Caco-2 (cell line): Measurements from ENCODE around the gene SH3BP5L. TPM values are rescaled to one million over a fixed set of nuclear protein-coding genes. Genes with fewer than 3 reads are reported as not detected.
"Not testable (repeated sequence)": the region's sequence is repeated elsewhere in the genome, so short reads cannot be mapped to it uniquely, and the experiment has no call there.

Experiments
- BruUV-seq: library from RNA; stranded (reverse); fragments of 400-500 nt; replicated peaks from 2 replicates; lab custom pipeline; 2021; lab: Mats Ljungman, UMichigan
- CTCF ChIA-PET: fragments of 300-600 bp; sonication (Branson Sonifier 250); formaldehyde crosslinking; loops from one replicate; lab custom pipeline; 2022; ENCODE audit warnings: antibody characterized with exemption; lab: Charles Lee
- POLR2A ChIA-PET: fragments of 300-600 bp; sonication (Branson Sonifier 250); formaldehyde crosslinking; loops from one replicate; lab custom pipeline; 2022; ENCODE audit warnings: antibody characterized with exemption; lab: Charles Lee
- DNase-seq, 2 experiments: peaks; one replicate each; pipeline versions ENCODE4 v3.0.0 to v3.0.0-alpha.2; 2020 to 2022
- H3K27me3 ChIP-seq: replicated peaks from 2 replicates; pipeline ENCODE4 v1.6.0; 2011; ENCODE audit warnings: low read length; ENCODE audit not compliant: control insufficient read depth, insufficient read depth
- H3K36me3 ChIP-seq: 2 replicates; pipeline ENCODE4 v1.5.1; 2011; ENCODE audit warnings: low read length; ENCODE audit not compliant: control insufficient read depth, insufficient read depth
- H3K4me1 ChIP-seq: fragments of 250-450 bp; sonication (Bioruptor Pico); 2 replicates; pipeline ENCODE4 v1.5.1; 2020; ENCODE audit warnings: mild to moderate bottlenecking
- H3K4me3 ChIP-seq: 2 replicates; pipeline ENCODE4 v1.5.1; 2011; ENCODE audit warnings: low read depth, mild to moderate bottlenecking, control low read depth, low read length
- H3K9me3 ChIP-seq: fragments of 250-450 bp; sonication (Bioruptor Pico); 2 replicates; pipeline ENCODE4 v1.5.1; 2020; ENCODE audit warnings: mild to moderate bottlenecking, moderate library complexity
- H3K27ac Mint-ChIP-seq: one replicate; pipeline ENCODE4 v1.8.0; 2022; ENCODE audit warnings: mixed read lengths; ENCODE audit not compliant: unreplicated experiment
- H3K27me3 Mint-ChIP-seq: one replicate; pipeline ENCODE4 v1.8.0; 2022; ENCODE audit warnings: mixed read lengths; ENCODE audit not compliant: insufficient read depth, unreplicated experiment
- H3K36me3 Mint-ChIP-seq: one replicate; pipeline ENCODE4 v1.8.0; 2022; ENCODE audit warnings: mild to moderate bottlenecking, mixed read lengths; ENCODE audit not compliant: insufficient read depth, unreplicated experiment
- H3K4me1 Mint-ChIP-seq: one replicate; pipeline ENCODE4 v1.8.0; 2022; ENCODE audit warnings: low read depth, mixed read lengths; ENCODE audit not compliant: unreplicated experiment
- H3K4me3 Mint-ChIP-seq: one replicate; pipeline ENCODE4 v1.8.0; 2022; ENCODE audit warnings: mild to moderate bottlenecking, moderate library complexity, mixed read lengths; ENCODE audit not compliant: unreplicated experiment
- H3K9me3 Mint-ChIP-seq: one replicate; pipeline ENCODE4 v1.8.0; 2022; ENCODE audit warnings: mixed read lengths; ENCODE audit not compliant: unreplicated experiment
- intact Hi-C: fragments of 100-400 bp; cut with micrococcal nuclease; formaldehyde crosslinking; loops from one replicate; pipeline ENCODE4 v1.10.0; 2022; ENCODE audit not compliant: unreplicated experiment
- total RNA-seq: library from RNA; stranded (reverse); gene quantifications from 2 replicates; pipeline ENCODE4 v1.2.3, GENCODE V29; 2022
- TF ChIP-seq, protein P1 (sequence below), 2 experiments: fragments of 200-600 bp in 1 of 2; IDR thresholded peaks; 1 replicate in 1 of 2; 2 replicates in 1 of 2; pipeline versions ENCODE4 v1.5.1 to v1.8.0; 2011 to 2022; ENCODE audit warnings: antibody characterized with exemption in 1 of 2, control low read depth in 1 of 2, inconsistent platforms in 1 of 2, low read depth in 1 of 2, low read length in 1 of 2, mild to moderate bottlenecking in 1 of 2, moderate library complexity in 1 of 2; ENCODE audit not compliant: insufficient read depth in 1 of 2, severe bottlenecking in 1 of 2, unreplicated experiment in 1 of 2

Gene SH3BP5L
- total RNA-seq, 1 experiment from 2014 or later: 21.3 TPM

DNA sequence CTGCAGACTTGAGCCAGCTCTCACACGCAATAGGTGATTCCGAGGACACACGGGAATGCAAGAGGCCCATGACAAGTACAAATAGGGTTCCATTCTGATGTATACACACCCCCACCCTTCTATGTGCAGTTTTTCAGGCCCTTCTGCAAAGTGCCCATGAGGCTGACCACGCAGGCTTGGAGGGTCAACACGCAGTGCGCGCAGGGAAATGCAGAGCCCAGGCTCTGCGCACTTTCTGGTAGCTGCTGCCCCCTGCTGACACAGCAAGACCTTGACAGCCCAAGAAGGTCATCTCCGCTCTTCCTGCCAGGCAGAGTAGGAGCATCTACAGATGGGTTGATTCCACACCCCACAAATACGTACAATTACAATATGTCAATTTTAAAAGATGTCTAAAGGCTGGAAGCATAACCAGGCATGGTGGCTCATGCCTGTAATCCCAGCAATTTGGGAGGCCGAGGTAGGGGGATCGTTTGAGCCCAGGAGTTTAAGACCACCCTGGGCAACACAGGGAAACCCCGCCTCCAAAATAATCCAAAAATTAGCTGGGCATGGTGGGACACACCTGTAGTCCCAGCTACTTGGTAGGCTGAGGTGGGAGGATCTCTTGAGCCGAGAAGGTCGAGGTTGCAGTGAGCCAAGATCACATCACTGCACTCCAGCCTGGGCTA is 18.5 kb downstream of the SH3BP5L start:
- Histone ChIP-seq H3K4me1 (no peaks in the 10 kb centered on the region), H3K27me3 (no peaks in the 10 kb centered on the region), H3K9me3 (no peaks in the 10 kb centered on the region), H3K36me3 (no peaks in the 10 kb centered on the region), H3K4me3 (no peak overlapping the region)
- ChIA-PET CTCF (no interaction called here), POLR2A (no interaction called here)
- intact Hi-C loops: loop anchor here (1.0 kb wide), 3 partner anchors 111 to 564 kb away; no protein-coding TSS in a partner anchor
- Mint-ChIP-seq H3K36me3 (peaks cover 19% of the 10 kb centered on the region), H3K4me1 (peaks cover 7% of the 10 kb centered on the region), H3K27me3 (no peaks in the 10 kb centered on the region), H3K27ac (no peak overlapping the region), H3K9me3 (peaks cover 13% of the 10 kb centered on the region), H3K4me3 (no peak overlapping the region)
- BruUV-seq: no TSS peak
- peak; percentile 64 to 65 for DNase-seq
- TF ChIP-seq, protein P1, sequence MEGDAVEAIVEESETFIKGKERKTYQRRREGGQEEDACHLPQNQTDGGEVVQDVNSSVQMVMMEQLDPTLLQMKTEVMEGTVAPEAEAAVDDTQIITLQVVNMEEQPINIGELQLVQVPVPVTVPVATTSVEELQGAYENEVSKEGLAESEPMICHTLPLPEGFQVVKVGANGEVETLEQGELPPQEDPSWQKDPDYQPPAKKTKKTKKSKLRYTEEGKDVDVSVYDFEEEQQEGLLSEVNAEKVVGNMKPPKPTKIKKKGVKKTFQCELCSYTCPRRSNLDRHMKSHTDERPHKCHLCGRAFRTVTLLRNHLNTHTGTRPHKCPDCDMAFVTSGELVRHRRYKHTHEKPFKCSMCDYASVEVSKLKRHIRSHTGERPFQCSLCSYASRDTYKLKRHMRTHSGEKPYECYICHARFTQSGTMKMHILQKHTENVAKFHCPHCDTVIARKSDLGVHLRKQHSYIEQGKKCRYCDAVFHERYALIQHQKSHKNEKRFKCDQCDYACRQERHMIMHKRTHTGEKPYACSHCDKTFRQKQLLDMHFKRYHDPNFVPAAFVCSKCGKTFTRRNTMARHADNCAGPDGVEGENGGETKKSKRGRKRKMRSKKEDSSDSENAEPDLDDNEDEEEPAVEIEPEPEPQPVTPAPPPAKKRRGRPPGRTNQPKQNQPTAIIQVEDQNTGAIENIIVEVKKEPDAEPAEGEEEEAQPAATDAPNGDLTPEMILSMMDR (IDR thresholded peaks at IDR 0.05; ENCODE audit: insufficient read depth in 1 of 2, low read depth in 1 of 2, low read length in 1 of 2, severe bottlenecking in 1 of 2, unreplicated experiment in 1 of 2): peak; percentile 72 to 82

DNA sequence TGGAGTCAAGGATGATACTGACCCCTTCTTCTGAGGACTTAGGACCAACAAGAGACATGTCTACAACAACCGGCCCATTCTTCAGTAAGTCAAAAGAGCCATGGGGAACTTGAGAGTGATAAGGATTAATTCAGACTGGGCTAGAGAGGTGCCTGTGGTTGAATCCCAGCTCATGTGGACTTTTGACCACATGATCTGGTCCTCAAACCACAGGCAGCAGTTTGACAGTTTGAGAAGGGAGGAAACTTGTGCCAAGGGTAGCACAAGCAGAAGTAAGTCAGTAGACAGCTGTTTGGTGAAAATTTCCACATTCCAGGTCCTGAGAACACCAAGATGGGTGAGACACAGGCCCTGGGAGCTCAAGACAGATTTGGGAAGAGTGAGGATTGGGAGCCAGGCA is 19.8 kb downstream of the SH3BP5L start:
- ChIA-PET CTCF (interaction anchor here (0.7 kb wide), 1 partner anchor 97 kb away, joined by 7 read pairs; no protein-coding TSS in a partner anchor), POLR2A (interaction anchor here (1.2 kb wide), 1 partner anchor 20 kb away, joined by 3 read pairs; no protein-coding TSS in a partner anchor)
- no peak for DNase-seq
- H3K27me3 Mint-ChIP-seq: peaks cover 3% of the 10 kb centered on the region
- H3K27me3 ChIP-seq: no peaks in the 10 kb centered on the region
- H3K36me3 ChIP-seq: no peaks in the 10 kb centered on the region
- peaks cover 7% of the 10 kb centered on the region for H3K4me1 Mint-ChIP-seq
- H3K4me3 Mint-ChIP-seq: no peak overlapping the region
- no peak overlapping the region for H3K4me3 ChIP-seq
- peaks cover 13% of the 10 kb centered on the region for H3K9me3 Mint-ChIP-seq
- H3K4me1 ChIP-seq: no peaks in the 10 kb centered on the region
- intact Hi-C loops: loop anchor here (1.0 kb wide), 1 partner anchor 15 kb away; no protein-coding TSS in a partner anchor
- TF ChIP-seq, protein P1 (IDR thresholded peaks at IDR 0.05; ENCODE audit: insufficient read depth in 1 of 2, low read depth in 1 of 2, low read length in 1 of 2, severe bottlenecking in 1 of 2, unreplicated experiment in 1 of 2): no peak
- no TSS peak for BruUV-seq
- peaks cover 12% of the 10 kb centered on the region for H3K36me3 Mint-ChIP-seq
- no peak overlapping the region for H3K27ac Mint-ChIP-seq
- no peaks in the 10 kb centered on the region for H3K9me3 ChIP-seq

DNA sequence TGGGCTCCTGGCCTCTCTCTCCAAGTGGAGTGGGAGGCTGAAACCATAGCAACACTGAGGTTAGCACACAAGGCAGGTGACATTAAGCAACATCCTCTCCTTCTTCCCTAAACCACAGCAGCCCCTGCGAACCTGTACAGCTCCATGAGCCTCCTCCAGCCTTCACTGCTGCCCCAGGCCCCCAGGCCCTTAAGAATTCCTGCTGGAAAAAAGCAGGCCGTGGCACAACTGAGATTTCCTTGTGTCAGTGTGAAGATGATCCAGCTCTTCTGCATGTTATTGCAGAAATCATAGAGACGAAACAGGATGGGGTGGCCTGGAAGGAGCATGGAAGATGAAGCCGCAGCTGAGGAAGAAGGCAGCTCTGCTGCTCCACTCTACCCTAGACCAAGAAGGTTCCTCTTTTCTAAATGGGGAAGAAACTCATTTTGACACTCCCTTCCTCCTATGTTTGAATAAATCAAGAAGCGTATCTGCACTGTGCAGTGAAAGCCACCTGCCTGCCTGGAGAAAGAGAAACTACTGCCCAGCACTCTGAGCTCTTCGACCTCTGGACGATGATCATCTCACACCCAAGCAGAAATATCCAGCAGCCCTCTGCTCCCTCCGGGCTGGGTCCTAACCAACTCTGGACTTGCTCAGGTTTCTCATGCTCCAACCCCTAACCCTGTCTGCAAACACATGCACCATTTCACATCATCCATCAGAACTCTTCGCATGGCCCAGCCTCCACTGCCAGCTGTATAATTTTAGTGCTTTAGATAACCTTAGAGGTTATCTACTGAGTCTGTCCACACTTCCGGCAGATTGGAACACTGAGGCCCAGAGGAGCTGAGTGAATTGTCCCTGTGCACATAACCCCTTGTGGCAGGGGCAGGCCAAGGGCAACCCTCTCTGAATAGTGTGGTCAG is 20.7 kb downstream of the SH3BP5L start:
- H3K27ac Mint-ChIP-seq: peak overlapping the region; percentile 25
- DNase-seq: peak in 1 of 2 experiments; percentile 43
- no peaks in the 10 kb centered on the region for H3K27me3 ChIP-seq
- peaks cover 3% of the 10 kb centered on the region for H3K27me3 Mint-ChIP-seq
- H3K36me3 Mint-ChIP-seq: peaks cover 8% of the 10 kb centered on the region
- TF ChIP-seq, protein P1 (IDR thresholded peaks at IDR 0.05; ENCODE audit: insufficient read depth in 1 of 2, low read depth in 1 of 2, low read length in 1 of 2, severe bottlenecking in 1 of 2, unreplicated experiment in 1 of 2): no peak
- POLR2A ChIA-PET: interaction anchor here (1.2 kb wide), 1 partner anchor 21 kb away, joined by 3 read pairs; no protein-coding TSS in a partner anchor
- BruUV-seq: no TSS peak
- no peaks in the 10 kb centered on the region for H3K4me1 ChIP-seq
- CTCF ChIA-PET: interaction anchor here (0.8 kb wide), 1 partner anchor 185 kb away, joined by 4 read pairs; no protein-coding TSS in a partner anchor
- intact Hi-C loops: loop anchor here (1.0 kb wide), 1 partner anchor 14 kb away; no protein-coding TSS in a partner anchor
- no peak overlapping the region for H3K4me3 ChIP-seq
- peaks cover 7% of the 10 kb centered on the region for H3K4me1 Mint-ChIP-seq
- no peaks in the 10 kb centered on the region for H3K9me3 ChIP-seq
- H3K9me3 Mint-ChIP-seq: peaks cover 13% of the 10 kb centered on the region
- no peaks in the 10 kb centered on the region for H3K36me3 ChIP-seq
- no peak overlapping the region for H3K4me3 Mint-ChIP-seq

DNA sequence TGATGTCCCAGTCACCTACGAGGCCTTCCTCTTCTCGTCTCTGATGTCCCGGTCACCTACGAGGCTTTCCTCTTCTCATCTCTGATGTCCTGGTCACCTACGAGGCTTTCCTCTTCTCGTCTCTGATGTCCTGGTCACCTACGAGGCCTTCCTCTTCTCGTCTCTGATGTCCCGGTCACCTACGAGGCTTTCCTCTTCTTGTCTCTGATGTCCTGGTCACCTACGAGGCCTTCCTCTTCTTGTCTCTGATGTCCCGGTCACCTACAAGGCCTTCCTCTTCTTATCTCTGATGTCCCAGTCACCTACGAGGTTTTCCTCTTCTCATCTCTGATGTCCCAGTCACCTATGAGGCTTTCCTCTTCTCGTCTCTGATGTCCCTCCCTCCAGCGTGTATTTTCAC is 22.2 kb downstream of the SH3BP5L start:
- H3K9me3 ChIP-seq, H3K36me3 ChIP-seq, H3K27me3 ChIP-seq, H3K36me3 Mint-ChIP-seq, intact Hi-C loops, POLR2A ChIA-PET, H3K4me1 Mint-ChIP-seq, H3K4me1 ChIP-seq, H3K27me3 Mint-ChIP-seq, H3K4me3 Mint-ChIP-seq, CTCF ChIA-PET, H3K27ac Mint-ChIP-seq, H3K4me3 ChIP-seq, DNase-seq, BruUV-seq: not testable (repeated sequence)
- peaks cover 13% of the 10 kb centered on the region for H3K9me3 Mint-ChIP-seq
